HepG2 (cell line): ENCODE measurements around the gene DPYD. TPM values are rescaled to one million over a fixed set of nuclear protein-coding genes. Genes with fewer than 3 reads are reported as not detected.

Experiments used
- ATAC-seq: fragments of 200-7000 bp; cut with Tn5 transposase; 3 replicates; pipeline ENCODE4 v1.9.1; 2020; ENCODE audit warnings: mild to moderate bottlenecking, moderate library complexity
- BruUV-seq: library from RNA; stranded (reverse); fragments of 400-500 nt; replicated peaks from 2 replicates; lab custom pipeline; 2021; lab: Mats Ljungman, UMichigan
- CTCF ChIA-PET: fragments of 300-600 bp; formaldehyde crosslinking; extraction: SDS; loops from one replicate; lab custom pipeline; 2021; ENCODE audit warnings: low total read pairs, inconsistent platforms, low intra/inter-chr PET ratio; lab: Yijun Ruan, JAX
- POLR2A ChIA-PET: fragments of 350-600 bp; sonication (Branson Sonifier 250); formaldehyde crosslinking; loops from one replicate; lab custom pipeline; 2020; ENCODE audit warnings: antibody characterized with exemption, inconsistent platforms; lab: Yijun Ruan, JAX
- DNase-seq: peaks from one replicate; pipeline ENCODE4 v3.0.0-alpha.2; 2015; ENCODE audit warnings: low spot score
- FAIRE-seq: peaks from 3 replicates; lab custom pipeline; 2011; peaks lifted over from hg19 to GRCh38; lab: Jason Lieb, UNC
- H2AFZ ChIP-seq: one replicate; pipeline ENCODE4 v1.6.1; 2011; ENCODE audit warnings: low read length, inconsistent platforms
- H3K27ac ChIP-seq: fragments of 300-600 bp; 3 replicates; pipeline ENCODE4 v1.8.0; 2011; ENCODE audit warnings: mixed run types, mild to moderate bottlenecking, mixed read lengths, low read length, inconsistent platforms; ENCODE audit not compliant: insufficient read depth; ENCODE audit errors: extremely low read length
- H3K27me3 ChIP-seq, 2 experiments: fragments of 200-600 bp in 1 of 2; 2 replicates in 1 of 2; 3 replicates in 1 of 2; pipeline versions ENCODE4 v1.6.0 to v1.8.0; 2011; ENCODE audit warnings: low read length in 2 of 2, mild to moderate bottlenecking in 2 of 2, moderate library complexity in 2 of 2, inconsistent platforms in 1 of 2; ENCODE audit not compliant: insufficient read depth in 2 of 2, control insufficient read depth in 1 of 2
- H3K36me3 ChIP-seq, 2 experiments: fragments of 200-600 bp in 1 of 2; replicated peaks in 1 of 2; 2 replicates in 1 of 2; 3 replicates in 1 of 2; pipeline versions ENCODE4 v1.5.1 to v1.8.0; 2011; ENCODE audit warnings: low read length in 2 of 2, inconsistent platforms in 1 of 2; ENCODE audit not compliant: insufficient read depth in 2 of 2, control insufficient read depth in 1 of 2
- H3K4me1 ChIP-seq: 2 replicates; pipeline ENCODE4 v1.5.1; 2012; ENCODE audit warnings: low read length, inconsistent platforms; ENCODE audit not compliant: insufficient read depth
- H3K4me2 ChIP-seq: 2 replicates; pipeline ENCODE4 v1.6.0; 2011; ENCODE audit warnings: low read depth, low read length, inconsistent platforms
- H3K4me3 ChIP-seq, 3 experiments: fragments of 200-600 bp in 1 of 3; sonication (generic), shearing (Covaris generic) in 1 of 3; replicated peaks in 1 of 3; 2 replicates each; pipeline ENCODE4 v1.5.1; 2011 to 2016; ENCODE audit warnings: low read length in 3 of 3, inconsistent platforms in 2 of 3, low read depth in 2 of 3, mild to moderate bottlenecking in 2 of 3, control low read depth in 1 of 3, mixed read lengths in 1 of 3; ENCODE audit not compliant: insufficient read depth in 1 of 3
- H3K79me2 ChIP-seq: one replicate; pipeline ENCODE4 v1.6.1; 2011; ENCODE audit warnings: low read length, inconsistent platforms; ENCODE audit not compliant: insufficient read depth
- H3K9ac ChIP-seq: 2 replicates; pipeline ENCODE4 v1.6.0; 2011; ENCODE audit warnings: mild to moderate bottlenecking, low read depth, low read length, inconsistent platforms; ENCODE audit not compliant: insufficient read depth
- H3K9me3 ChIP-seq: 2 replicates; pipeline ENCODE4 v1.5.1; 2012; ENCODE audit warnings: mild to moderate bottlenecking, low read length
- H4K20me1 ChIP-seq: 2 replicates; pipeline ENCODE4 v1.6.0; 2011; ENCODE audit warnings: inconsistent platforms, mild to moderate bottlenecking, low read length, moderate library complexity; ENCODE audit not compliant: insufficient read depth
- AGO1 ChIP-seq: fragments of 200-400 bp; formaldehyde crosslinking; IDR thresholded peaks from 2 replicates; pipeline ENCODE4 v1.6.1; 2017; ENCODE audit warnings: mild to moderate bottlenecking, low read depth, low read length, moderate library complexity; ENCODE audit not compliant: poor library complexity, severe bottlenecking
- EP300 ChIP-seq, 3 experiments: sonication (generic) in 1 of 3; formaldehyde crosslinking in 1 of 3; IDR thresholded peaks; 2 replicates each; pipeline versions ENCODE4 v1.5.1 to v1.6.1; 2011 to 2020; ENCODE audit warnings: low read depth in 2 of 3, low read length in 2 of 3, borderline replicate concordance in 1 of 3, improper control_type of control experiment in 1 of 3, mild to moderate bottlenecking in 1 of 3, missing genetic modification reagents in 1 of 3, moderate library complexity in 1 of 3
- ERF ChIP-seq: IDR thresholded peaks from 2 replicates; pipeline ENCODE4 v1.6.1; 2018; ENCODE audit warnings: missing biosample characterization, missing genetic modification reagents
- GLI4 ChIP-seq: sonication (generic); formaldehyde crosslinking; IDR thresholded peaks from 2 replicates; pipeline ENCODE4 v1.5.1; 2020; ENCODE audit warnings: missing genetic modification reagents, mild to moderate bottlenecking, moderate library complexity, borderline replicate concordance
- GPBP1L1 ChIP-seq: sonication (generic); formaldehyde crosslinking; IDR thresholded peaks from 2 replicates; pipeline ENCODE4 v1.5.0; 2020; ENCODE audit warnings: mild to moderate bottlenecking, missing genetic modification reagents
- HOXA5 ChIP-seq: sonication (generic); formaldehyde crosslinking; IDR thresholded peaks from 2 replicates; pipeline ENCODE4 v1.4.0; 2020; ENCODE audit warnings: missing genetic modification reagents
- NPAS2 ChIP-seq: sonication (generic); formaldehyde crosslinking; IDR thresholded peaks from 2 replicates; pipeline ENCODE4 v1.8.0; 2022; ENCODE audit warnings: mild to moderate bottlenecking, missing genetic modification reagents, borderline replicate concordance
- SP2 ChIP-seq: sonication (generic); formaldehyde crosslinking; IDR thresholded peaks from 2 replicates; pipeline ENCODE4 v1.5.1; 2020; ENCODE audit warnings: mild to moderate bottlenecking, missing genetic modification reagents
- USF2 ChIP-seq, 2 experiments: sonication (generic) in 1 of 2; formaldehyde crosslinking in 1 of 2; IDR thresholded peaks; 2 replicates each; pipeline versions ENCODE4 v1.5.1 to v1.6.1; 2011 to 2020; ENCODE audit warnings: borderline replicate concordance in 1 of 2, low read depth in 1 of 2, low read length in 1 of 2, mild to moderate bottlenecking in 1 of 2, missing genetic modification reagents in 1 of 2, moderate library complexity in 1 of 2
- ZZZ3 ChIP-seq: sonication (generic); formaldehyde crosslinking; IDR thresholded peaks from 2 replicates; pipeline ENCODE4 v1.4.0; 2020; ENCODE audit warnings: missing genetic modification reagents, mild to moderate bottlenecking, borderline replicate concordance
- WGBS: methylation state at CpG from one replicate; pipeline ENCODE4 v1.1.6; 2017; ENCODE audit warnings: low lambda C conversion rate; 5-methylcytosine and 5-hydroxymethylcytosine counted together
- in situ Hi-C: cut with HindIII; loops from 2 replicates; pipeline ENCODE4 v1.10.0; 2017; ENCODE audit warnings: low pct_unique_long_range_greater_than_20kb; ENCODE audit not compliant: extremely low pct_ligation_motif_present
- intact Hi-C: fragments of 100-400 bp; cut with micrococcal nuclease; formaldehyde crosslinking; loops from one replicate; pipeline ENCODE4 v1.10.0; 2022; ENCODE audit not compliant: unreplicated experiment
- polyA plus RNA-seq, 8 experiments: library from polyadenylated mRNA; depleted of rRNA in 3 of 8; stranded (reverse) in 7 of 8; unstranded in 1 of 8; fragments of >200 nt; fragmentation: Illumina TruSeq in 4 of 8; extraction: Trizol in 4 of 8; gene quantifications; 2 replicates each; pipeline versions ENCODE4 v1.2.1 to v1.2.3, GENCODE V29; 2011 to 2016; ENCODE audit warnings: low read depth in 4 of 8, missing spikeins in 1 of 8, mixed read lengths in 1 of 8; ENCODE audit not compliant: insufficient read depth in 1 of 8
- total RNA-seq, 5 experiments: library from RNA; depleted of rRNA; stranded (reverse); fragments of >200 nt; fragmentation: Illumina TruSeq; extraction: Trizol; gene quantifications; 2 replicates each; pipeline ENCODE4 v1.2.3, GENCODE V29; 2016; ENCODE audit warnings: low read depth in 1 of 5
- TF ChIP-seq, protein P1 (sequence below): sonication (generic); formaldehyde crosslinking; IDR thresholded peaks from 2 replicates; pipeline ENCODE4 v1.5.1; 2020; ENCODE audit warnings: missing genetic modification reagents, mild to moderate bottlenecking, borderline replicate concordance

Gene DPYD
- total and polyA plus RNA-seq, 2 of the 13 experiments (the other 11 are each of a cell fraction or from before 2014, with no cell fraction given), result 1.3 to 3.4 TPM

GRCh38 chr1:97877307-97877706, 43.5 kb downstream of the DPYD start:
- in situ Hi-C loops (no loop called here), intact Hi-C loops (no loop called here)
- 69% methylated on average over 2 of the region's 2 CpGs for WGBS
- BruUV-seq, result no TSS peak
- no peak for FAIRE-seq
- Histone ChIP-seq H3K27ac (no peak overlapping the region), H4K20me1 (no peaks in the 10 kb centered on the region), H2AFZ (no peak overlapping the region), H3K36me3 (no peaks in the 10 kb centered on the region), H3K4me2 (no peak overlapping the region), H3K4me1 (no peaks in the 10 kb centered on the region), H3K9ac (no peak overlapping the region), H3K27me3 (no peaks in the 10 kb centered on the region), H3K4me3 (no peak overlapping the region), H3K79me2 (no peaks in the 10 kb centered on the region), H3K9me3 (no peaks in the 10 kb centered on the region)
- no peak for ATAC-seq
- POLR2A ChIA-PET, result no interaction called here
- DNase-seq, result no peak
- CTCF ChIA-PET, result no interaction called here
- TF ChIP-seq ZZZ3 (CRISPR knock-in tag) (no peak), USF2 (IDR thresholded peaks at IDR 0.05; ENCODE audit: low read depth, low read length) (0 out of 2 replicates have a peak, but pooled peaks have one; percentile 17), USF2 (CRISPR knock-in tag; IDR thresholded peaks at IDR 0.05; ENCODE audit: borderline replicate concordance) (no peak)

DNA sequence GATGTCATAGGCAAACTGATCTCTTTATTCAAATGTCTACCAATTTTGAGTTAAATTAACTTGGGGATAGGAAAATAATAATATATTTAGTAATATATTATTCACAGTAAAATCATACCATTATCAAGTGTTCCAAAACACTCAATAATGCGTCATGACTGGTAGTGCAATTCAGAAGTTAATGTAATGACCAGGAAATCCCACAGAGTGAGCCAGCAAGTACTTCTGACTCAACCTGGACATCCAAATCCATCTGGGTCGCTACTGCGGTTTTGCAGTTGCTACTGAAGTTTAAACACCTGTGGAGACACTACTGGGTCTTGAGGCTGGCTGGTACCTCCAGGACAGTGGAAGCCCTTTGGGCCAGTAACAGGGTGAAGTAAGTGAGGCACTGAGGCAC, 44.8 kb downstream of the DPYD start:
- H3K27me3 ChIP-seq, result no peaks in the 10 kb centered on the region
- no peaks in the 10 kb centered on the region for H3K36me3 ChIP-seq
- H3K4me2 ChIP-seq, result no peak overlapping the region
- intact Hi-C loops, result no loop called here
- 79% methylated on average over 3 of the region's 3 CpGs for WGBS
- H3K9ac ChIP-seq, result no peak overlapping the region
- no TSS peak for BruUV-seq
- H4K20me1 ChIP-seq, result no peaks in the 10 kb centered on the region
- H3K4me3 ChIP-seq, result no peak overlapping the region
- in situ Hi-C loops, result no loop called here
- H3K9me3 ChIP-seq, result no peaks in the 10 kb centered on the region
- DNase-seq (no peak), FAIRE-seq (no peak), ATAC-seq (no peak)
- H2AFZ ChIP-seq, result no peak overlapping the region
- no peak overlapping the region for H3K27ac ChIP-seq
- no peaks in the 10 kb centered on the region for H3K4me1 ChIP-seq
- no peaks in the 10 kb centered on the region for H3K79me2 ChIP-seq
- POLR2A ChIA-PET, result no interaction called here
- CTCF ChIA-PET, result no interaction called here
- TF ChIP-seq GLI4 (no peak), NPAS2 (no peak), EP300 (IDR thresholded peaks at IDR 0.05; ENCODE audit: low read depth in 2 of 2, low read length in 2 of 2) (no peak), EP300 (CRISPR knock-in tag; IDR thresholded peaks at IDR 0.05; ENCODE audit: borderline replicate concordance) (no peak), SP2 (CRISPR knock-in tag) (no peak), ERF (CRISPR knock-in tag) (no peak), AGO1 (no peak), GPBP1L1 (no peak), HOXA5 (CRISPR knock-in tag) (no peak)
- TF ChIP-seq, protein P1, sequence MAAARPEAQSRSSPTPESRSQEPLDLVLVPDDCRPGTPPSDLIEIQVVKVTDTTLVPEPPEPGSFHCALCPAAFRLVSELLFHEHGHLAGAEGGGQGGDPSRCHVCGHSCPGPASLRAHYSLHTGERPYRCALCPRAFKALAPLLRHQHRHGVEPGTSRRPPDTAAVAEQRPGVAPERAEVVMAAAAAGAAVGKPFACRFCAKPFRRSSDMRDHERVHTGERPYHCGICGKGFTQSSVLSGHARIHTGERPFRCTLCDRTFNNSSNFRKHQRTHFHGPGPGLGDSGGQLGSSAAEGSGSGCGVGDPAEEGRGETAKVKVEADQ (CRISPR knock-in tag), result no peak
